GM19193 (cell line): ENCODE data around the gene PCSK9.

Source experiments
- POLR2A ChIP-seq: IDR thresholded peaks from 4 replicates; pipeline ENCODE4 v1.6.1; 2011; ENCODE audit not compliant: insufficient read depth, insufficient read length; ENCODE audit errors: extremely low read depth

The PCSK9 gene

DNA sequence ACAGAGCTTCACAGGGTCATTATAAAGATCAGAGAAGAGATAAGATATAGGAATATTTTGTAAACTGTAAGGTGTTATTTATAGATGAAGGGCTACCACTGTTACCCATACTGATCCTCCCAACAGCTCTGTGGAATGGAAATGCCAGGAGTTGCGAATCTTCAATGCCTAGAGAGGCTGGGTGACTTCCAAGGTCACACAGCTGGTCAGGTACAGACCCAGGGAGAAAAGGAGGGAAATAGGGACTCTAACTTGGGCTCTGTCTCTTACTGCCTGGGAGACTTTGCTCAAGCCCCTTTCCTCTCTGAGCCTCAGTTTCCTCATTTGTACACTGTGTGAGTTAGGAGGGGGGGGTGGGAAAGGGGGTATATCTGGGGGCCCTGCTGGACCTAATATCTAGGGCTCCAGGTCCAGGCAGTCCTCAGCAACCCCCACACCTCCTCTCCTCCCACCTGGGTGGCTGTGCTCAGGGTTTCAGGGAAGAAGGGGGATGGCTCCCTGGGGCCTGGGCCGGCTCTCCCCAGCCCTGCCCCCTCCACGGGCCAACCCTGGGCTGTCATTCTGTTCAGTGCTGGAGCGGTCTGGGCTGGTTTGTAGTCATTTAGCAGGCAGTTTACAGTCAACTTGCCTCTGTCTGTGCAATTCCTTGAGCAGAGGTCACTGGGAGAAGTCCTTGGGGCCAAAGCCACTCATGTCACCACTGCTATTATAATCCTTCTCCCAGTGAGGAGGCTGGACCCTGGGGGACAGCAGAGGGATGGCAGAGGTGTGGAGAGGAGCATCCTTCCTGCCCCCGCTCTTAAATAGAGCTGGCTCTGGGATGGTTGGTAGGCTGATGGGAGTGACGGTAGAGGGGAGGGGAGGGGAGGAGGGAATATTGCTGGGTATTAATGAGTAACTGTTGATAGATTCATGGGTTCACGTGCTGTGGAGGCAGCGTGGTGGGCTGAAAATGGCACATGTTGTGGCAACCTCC lies 39.0 kb upstream of the PCSK9 start:
- TF ChIP-seq POLR2A = no peak

DNA sequence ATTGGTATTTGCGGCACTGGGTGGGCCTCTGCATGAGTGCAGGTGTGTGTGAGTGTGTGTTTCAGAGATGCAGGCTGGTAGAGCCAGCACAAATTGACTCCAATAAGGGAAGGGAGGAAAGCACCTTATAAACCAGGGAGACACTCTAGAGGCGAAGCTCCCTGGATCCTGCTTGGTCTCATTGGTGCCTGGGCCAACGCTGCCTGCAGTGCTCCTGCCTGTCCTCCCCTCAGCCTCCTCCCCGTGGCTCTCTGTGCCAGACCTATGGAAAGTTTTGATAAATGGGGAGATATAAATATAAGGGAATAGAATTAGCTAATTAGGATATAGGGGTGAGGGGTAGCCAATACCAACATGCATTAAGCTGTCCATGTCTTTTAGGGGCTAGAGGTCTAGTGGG lies 38.0 kb upstream of the PCSK9 start:
- no peak for TF ChIP-seq POLR2A

DNA sequence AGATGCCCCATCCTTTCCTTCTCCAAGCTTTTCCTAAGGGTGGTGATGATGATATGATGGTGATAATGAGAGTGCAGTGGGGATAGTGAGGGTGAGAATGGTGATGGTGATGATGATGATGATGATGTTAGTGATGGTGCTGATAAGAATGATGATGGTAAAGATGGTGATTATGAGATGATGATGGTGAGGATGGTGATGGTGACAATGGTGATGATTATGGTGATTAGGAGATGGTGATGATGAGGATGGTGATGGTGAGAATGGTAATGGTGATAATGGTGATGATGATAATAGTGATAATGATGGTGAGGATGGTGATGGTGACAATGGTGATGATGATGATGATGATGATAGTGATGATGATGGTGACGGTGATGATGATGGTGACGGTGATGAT lies 36.7 kb upstream of the PCSK9 start:
- TF ChIP-seq POLR2A = no peak

DNA sequence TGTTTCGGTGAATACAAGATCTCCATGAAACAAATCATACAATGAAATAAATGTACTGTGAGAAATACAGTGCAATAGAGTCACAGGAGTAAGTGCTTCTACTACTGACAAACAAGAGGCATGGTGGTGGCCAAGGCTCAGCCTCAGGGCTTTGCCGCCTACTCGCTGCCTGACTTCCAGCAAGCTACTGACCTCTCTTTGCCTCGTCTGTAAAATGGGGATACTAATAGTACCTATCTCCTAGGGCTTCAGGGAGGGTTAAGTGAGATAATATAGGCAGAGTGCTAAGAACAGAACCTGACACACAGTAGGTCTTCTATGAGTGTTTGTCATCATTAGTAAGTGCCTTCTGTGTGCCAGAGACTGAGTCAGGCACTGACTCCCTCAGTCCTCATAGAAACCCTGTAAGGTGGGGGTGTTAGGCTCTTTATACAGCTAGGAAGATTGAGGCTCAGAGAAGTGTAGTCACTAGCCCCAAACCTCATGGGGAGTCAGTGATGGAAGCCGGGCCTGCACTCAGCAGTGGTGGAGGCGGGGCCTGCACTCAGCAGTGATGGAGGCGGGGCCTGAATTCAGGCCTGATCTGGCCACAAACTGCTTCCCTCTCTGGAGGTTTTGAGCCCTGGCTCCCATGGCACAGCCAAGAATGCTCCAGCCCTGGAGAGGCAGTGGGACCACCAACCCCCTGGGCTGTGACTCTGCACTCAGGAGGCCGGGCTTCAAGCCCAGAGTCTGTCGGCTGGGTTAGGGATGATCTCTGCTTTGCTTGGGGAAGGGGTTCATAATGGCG lies 33.8 kb upstream of the PCSK9 start:
- TF ChIP-seq POLR2A = no peak

DNA sequence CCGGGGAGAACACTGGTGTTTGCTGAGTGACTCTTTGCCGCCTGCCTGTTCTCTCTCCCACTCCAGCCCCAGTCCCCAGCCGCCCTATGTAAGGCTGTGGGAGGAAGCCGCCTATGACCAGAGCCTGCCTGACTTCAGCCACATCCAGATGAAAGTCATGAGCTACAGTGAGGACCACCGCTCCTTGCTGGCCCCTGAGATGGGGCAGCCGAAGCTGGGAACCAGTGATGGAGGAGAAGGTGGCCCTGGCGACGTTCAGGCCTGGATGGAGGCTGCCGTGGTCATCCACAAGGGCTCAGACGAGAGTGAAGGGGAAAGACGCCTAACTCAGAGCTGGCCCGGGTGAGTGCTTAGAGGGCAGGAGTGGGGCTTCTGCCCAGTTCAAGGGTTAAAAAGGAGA lies 32.4 kb upstream of the PCSK9 start:
- no peak for TF ChIP-seq POLR2A

DNA sequence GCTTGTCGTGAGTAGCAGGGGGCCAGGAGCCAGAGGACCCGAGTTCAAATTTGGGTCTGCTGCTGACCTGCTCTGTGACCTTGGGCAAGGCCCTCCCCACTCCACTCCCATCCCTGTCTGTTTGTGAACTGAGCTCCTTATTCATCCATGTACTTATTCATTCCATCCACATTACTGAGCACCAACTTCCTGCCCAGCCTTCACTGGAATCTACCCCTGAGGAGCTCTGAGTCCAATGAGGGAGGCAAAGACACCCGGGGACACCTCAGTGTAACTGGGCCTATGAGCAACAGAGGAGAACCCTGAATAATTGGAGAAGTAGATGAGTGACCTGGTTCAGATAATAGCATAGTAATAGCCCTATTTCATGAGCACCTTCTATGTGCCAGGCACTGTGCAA lies 31.7 kb upstream of the PCSK9 start:
- no peak for TF ChIP-seq POLR2A

DNA sequence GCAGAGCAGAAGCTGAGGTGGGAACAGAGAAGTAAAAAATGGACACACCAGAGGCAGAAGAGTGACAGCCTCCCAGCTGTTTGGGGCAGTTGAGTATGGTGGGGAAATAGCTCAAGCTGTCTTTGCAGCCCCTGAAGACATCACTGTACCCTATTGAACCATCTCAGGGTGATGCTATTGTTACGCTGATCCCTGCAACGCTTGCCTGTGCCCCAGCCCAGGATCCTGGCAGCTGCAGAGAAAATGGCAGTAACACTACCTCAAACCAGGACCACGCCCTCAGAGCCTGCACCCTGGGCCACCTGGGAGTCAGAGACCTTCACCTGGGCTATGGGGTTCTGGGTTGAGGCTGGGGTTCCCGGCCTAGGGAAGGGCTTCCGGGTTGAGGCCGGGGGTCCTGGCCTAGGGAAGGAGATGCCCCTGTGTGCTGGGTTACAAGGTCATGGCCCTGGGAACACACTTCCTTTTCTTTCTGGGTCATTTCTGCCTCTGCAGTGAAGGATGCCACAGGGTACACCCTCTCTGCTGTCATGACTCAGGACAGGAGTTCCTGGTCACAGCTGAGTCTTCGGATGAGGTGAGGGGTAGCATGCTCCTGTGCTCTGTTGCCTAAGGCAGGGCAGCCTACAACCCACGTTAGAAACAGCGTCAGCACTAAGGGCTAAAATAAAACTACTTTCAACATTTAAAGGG lies 29.0 kb upstream of the PCSK9 start:
- no peak for TF ChIP-seq POLR2A

DNA sequence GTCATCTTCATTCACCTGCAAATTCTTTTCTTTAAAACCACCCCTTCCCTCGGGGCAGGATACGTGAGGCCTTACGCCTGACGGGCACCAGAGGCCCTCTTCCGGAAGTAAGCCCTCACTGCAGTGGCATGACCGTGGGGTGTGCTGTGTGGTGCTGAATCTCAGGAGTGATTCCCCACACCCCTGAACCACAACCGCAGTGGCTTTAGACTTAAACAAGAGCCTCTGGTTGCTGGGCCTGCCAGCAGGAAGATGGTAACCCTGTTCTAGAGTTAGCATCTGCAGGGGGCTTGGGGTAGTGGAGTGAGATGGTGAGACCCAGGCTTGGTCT lies 28.5 kb upstream of the PCSK9 start:
- TF ChIP-seq POLR2A = no peak

DNA sequence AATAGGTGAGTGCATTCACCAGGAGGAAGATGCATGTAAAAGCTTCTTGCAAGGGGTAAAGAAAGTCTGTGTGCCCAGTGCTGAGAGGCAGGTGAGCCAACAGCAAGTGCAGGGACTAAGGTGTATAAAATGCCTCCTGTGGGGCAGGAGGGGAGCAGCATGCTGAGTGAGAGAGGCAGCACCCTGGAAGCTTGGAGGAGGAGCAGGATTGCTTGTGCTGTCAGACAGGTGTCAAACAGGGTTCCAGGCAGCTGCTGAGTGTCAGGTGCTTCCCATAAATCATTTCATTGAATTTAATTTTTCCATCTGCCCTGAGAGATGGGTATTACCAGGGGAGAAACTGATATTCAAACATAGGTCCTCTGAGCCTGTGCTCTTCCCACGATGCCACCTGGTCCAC lies 26.7 kb upstream of the PCSK9 start:
- TF ChIP-seq POLR2A = no peak

DNA sequence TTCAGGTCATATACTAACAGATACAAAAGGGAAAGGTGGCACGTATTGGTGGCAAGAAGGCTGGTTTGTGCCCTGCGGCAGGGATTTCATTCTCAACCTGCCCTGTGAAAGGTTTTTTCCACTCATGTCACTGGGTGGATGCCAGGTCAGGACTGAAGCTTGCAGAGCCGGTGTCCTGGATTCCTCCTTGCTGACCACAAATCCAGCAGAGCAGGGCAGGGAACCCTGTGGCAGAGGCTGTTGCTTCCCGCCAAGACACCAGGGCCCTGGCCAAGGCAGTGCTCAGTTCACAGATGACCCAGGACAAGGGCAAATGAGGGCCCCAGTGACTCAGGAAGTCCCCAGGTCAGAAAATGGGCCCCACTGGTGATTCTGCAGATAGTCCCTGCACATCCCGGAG lies 24.2 kb upstream of the PCSK9 start:
- no peak for TF ChIP-seq POLR2A

DNA sequence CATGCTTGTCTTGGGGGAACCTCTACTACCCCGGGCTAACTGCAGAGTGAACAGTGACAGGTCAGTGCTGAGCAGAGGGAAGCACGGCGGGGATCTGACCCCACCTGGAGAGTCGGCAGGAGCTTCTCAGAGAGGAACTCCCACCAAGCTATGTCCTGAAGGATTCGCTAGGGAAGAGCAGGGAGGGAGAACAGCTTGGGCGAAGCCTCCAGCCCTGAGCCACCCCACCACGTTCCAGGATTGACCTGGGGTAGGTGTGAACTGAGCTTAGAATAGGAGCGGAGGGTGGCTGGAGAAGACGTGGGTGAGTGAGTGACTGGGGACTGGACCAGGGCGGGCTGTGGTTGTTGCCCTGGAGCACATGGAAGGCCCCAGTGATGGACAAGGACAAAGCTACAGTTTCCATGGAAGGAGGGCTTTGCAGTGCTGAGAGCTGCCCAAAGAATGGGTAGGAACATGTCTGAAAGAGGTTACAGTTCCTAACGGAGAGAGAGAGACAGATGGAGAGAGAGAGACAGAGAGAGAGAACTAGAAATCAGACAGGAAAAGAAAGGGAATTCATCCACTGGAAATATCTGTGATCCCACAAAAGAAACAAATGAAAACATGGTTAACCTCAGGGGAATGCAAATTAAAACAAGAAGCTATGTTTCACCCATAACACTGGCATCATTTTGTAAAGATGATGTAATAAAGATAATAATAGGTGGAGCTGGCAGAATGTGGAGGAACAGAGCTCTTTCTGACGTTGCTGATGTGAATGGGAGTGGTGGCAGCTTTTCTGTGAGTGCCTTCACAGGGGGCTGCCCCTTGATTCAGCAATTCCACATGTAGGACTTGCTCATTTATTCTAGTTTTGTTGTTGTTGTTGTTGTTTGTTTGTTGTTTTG lies 23.4 kb upstream of the PCSK9 start:
- no peak for TF ChIP-seq POLR2A

DNA sequence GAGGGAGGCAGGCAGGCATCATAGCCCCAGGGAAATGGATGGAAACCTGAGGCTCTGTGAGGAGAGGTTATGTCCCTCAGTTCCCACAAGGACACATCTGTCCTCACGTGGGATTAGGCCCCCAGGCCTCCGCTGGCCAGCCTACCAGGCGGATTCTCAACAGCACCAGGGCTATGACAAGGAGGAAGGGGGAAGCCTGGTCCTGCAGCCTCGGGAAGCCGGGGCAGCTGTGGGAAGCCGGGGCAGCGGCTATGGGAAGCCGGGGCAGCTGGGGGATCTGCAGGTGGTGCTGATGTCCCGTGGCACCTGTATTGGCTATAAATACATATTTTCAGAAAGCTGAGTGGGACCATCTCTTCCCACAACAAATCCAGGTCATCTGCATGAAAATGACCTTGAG lies 21.0 kb upstream of the PCSK9 start:
- no peak for TF ChIP-seq POLR2A

DNA sequence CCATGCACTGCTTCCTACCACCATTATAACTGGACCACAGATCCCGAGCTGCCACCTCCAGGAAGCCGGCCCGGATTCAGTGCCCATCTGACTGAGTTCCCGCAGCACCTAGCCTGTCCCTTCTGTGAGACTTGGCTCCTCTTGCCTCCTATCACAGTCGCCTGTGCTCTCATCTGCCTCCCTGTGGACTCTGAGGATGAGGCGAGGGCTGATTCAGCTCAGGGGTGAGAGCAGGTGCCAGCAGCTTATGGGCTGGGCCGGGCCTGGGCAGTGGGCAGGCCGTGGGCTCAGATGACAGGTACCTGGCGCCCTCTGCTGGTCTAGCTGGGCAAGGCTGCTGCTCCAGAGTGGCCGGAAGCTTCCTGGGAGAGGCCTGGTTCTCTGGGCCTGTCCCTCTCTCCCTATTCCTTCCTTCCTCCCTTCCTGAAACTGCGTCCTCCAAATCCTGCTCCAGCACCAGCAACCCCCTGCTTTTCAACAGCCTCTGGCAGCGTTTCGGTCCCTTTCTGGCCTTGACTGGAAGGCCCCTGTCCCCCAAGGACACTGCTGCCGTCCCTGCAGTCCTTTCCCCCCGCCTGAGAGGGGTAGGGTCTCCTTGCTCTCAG lies 17.3 kb upstream of the PCSK9 start:
- TF ChIP-seq POLR2A = no peak

DNA sequence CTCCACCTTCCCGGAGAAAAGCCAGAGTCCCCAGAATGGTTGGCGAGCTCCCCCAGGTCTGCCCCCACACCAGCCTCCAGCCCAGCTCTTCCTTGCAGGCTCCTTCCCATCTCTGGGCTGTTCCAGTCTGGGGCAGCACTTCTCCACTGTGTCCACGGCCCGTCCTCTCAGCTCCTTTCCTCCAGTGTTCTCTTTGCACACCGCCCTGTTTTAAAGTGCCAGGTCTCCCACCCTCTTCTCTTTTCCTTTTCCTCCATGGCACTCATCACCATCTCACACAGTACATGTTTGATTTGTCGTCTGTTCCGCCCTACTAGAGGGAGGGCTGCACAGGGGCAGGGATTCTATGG lies 6.1 kb upstream of the PCSK9 start:
- no peak for TF ChIP-seq POLR2A

DNA sequence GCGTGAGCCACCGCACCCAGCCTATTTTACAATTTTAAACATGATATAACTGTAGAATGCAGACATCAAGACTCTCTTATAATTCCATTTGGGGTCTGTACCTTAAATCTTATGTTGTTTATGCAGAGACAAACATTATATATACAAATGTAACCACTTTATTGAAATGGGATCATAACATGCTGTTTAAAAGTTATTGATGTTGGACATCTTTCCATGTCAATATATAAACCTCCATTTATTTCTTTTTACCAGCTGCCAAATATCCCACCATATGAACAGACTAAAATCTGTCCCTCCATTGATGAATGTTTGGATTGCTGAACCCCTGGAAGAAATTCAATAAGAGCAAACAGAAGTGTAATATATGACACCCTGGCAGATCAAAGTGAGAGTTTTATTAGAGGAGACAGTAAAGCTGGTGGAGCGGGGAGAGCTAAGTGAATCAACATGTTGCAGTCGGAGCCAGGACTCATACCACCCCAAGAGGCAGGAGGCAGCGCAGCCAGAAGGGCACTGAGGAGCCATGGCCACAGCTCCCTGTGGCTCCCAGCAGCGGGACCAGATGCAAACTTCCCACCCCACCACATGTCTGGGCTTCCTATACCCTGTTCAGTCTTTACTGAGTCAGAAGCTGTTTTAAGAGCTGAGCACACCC lies 4.7 kb upstream of the PCSK9 start:
- no peak for TF ChIP-seq POLR2A

DNA sequence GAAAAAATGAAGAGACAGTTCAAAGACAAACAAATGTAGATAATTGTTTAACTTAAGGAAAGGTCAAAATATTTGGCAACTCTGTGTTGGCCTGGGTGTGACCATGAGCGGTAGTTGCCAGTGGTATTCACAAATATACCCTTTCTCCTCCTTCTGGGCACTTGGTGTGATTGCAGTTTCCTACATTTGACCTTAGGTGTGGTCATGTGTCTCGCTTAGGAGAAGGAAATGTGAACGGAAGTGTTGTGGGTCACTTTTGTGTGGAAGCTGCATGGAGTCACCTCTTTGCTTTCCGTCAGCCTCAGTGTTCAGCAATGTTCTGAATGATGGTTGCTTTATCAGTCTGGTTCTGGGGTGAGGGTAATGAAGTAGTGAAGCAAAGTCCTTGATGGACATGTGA lies 3.4 kb upstream of the PCSK9 start:
- no peak for TF ChIP-seq POLR2A
